ENCODE results near the gene CCDC117.
"Not testable (repeated sequence)": the region's sequence is repeated elsewhere in the genome, so short reads cannot be mapped to it uniquely, and the experiment has no call there.

The CCDC117 gene

GRCh38 chr22:28799606-28800307 lies 27.3 kb downstream of the CCDC117 start:
- DNase-seq (ENCODE audit: extremely low spot score, insufficient read length, low read depth): no peak
- FAIRE-seq: no peak

GRCh38 chr22:28800308-28801041 lies 28.0 kb downstream of the CCDC117 start, which contains the start of gene XBP1:
Gene XBP1 (minus strand): TSS chr22:28800569.
- DNase-seq (ENCODE audit: extremely low spot score, insufficient read length, low read depth) (peak; percentile 92), FAIRE-seq (peak; percentile 93)

GRCh38 chr22:28801845-28802594 lies 29.5 kb downstream of the CCDC117 start:
- FAIRE-seq: peak; percentile 15
- no peak for DNase-seq (ENCODE audit: extremely low spot score, insufficient read length, low read depth)

- DNase-seq (ENCODE audit: extremely low spot score, insufficient read length, low read depth): no peak
- FAIRE-seq: no peak
Measured at GRCh38 chr22:28802595-28803123, 30.2 kb downstream of the CCDC117 start.

- DNase-seq (ENCODE audit: extremely low spot score, insufficient read length, low read depth); FAIRE-seq: not testable (repeated sequence)
Measured at GRCh38 chr22:28805426-28805825, 32.9 kb downstream of the CCDC117 start.

GRCh38 chr22:28808716-28809355 lies 36.3 kb downstream of the CCDC117 start:
- DNase-seq (ENCODE audit: extremely low spot score, insufficient read length, low read depth) (no peak), FAIRE-seq (no peak)

- FAIRE-seq: peak; percentile 33
- DNase-seq (ENCODE audit: extremely low spot score, insufficient read length, low read depth): no peak
Measured at GRCh38 chr22:28810821-28811491, 38.5 kb downstream of the CCDC117 start.

GRCh38 chr22:28812516-28812915 lies 40.0 kb downstream of the CCDC117 start:
- no peak for FAIRE-seq
- no peak for DNase-seq (ENCODE audit: extremely low spot score, insufficient read length, low read depth)

- FAIRE-seq (no peak), DNase-seq (ENCODE audit: extremely low spot score, insufficient read length, low read depth) (no peak)
Measured at GRCh38 chr22:28813772-28814518, 41.5 kb downstream of the CCDC117 start.

- no peak for FAIRE-seq
- DNase-seq (ENCODE audit: extremely low spot score, insufficient read length, low read depth): no peak
Measured at GRCh38 chr22:28815111-28815510, 42.6 kb downstream of the CCDC117 start.

- DNase-seq (ENCODE audit: extremely low spot score, insufficient read length, low read depth) (no peak), FAIRE-seq (no peak)
Measured at GRCh38 chr22:28815729-28816128, 43.2 kb downstream of the CCDC117 start.

GRCh38 chr22:28817064-28817463 lies 44.6 kb downstream of the CCDC117 start:
- FAIRE-seq (no peak), DNase-seq (ENCODE audit: extremely low spot score, insufficient read length, low read depth) (no peak)

GRCh38 chr22:28817919-28818859 lies 45.7 kb downstream of the CCDC117 start:
- peak; percentile 47 for FAIRE-seq

GRCh38 chr22:28819253-28820096 lies 47.0 kb downstream of the CCDC117 start:
- DNase-seq (ENCODE audit: extremely low spot score, insufficient read length, low read depth): no peak
- FAIRE-seq: peak; percentile 79

More at GRCh38 chr22:28817919-28818859, 45.7 kb downstream of the CCDC117 start:
- no peak for DNase-seq (ENCODE audit: extremely low spot score, insufficient read length, low read depth)

- DNase-seq (ENCODE audit: extremely low spot score, insufficient read length, low read depth): no peak
- no peak for FAIRE-seq
Measured at GRCh38 chr22:28820885-28821284, 48.4 kb downstream of the CCDC117 start.

- DNase-seq (ENCODE audit: extremely low spot score, insufficient read length, low read depth) (no peak), FAIRE-seq (no peak)
Measured at GRCh38 chr22:28821452-28821851, 49.0 kb downstream of the CCDC117 start.
